GM18526 (cell line): ENCODE results near the gene RPGR.

Experiments used
- POLR2A ChIP-seq: IDR thresholded peaks from 3 replicates; pipeline ENCODE4 v1.6.1; 2011; ENCODE audit not compliant: insufficient read length; ENCODE audit errors: extremely low read depth

RPGR gene

DNA sequence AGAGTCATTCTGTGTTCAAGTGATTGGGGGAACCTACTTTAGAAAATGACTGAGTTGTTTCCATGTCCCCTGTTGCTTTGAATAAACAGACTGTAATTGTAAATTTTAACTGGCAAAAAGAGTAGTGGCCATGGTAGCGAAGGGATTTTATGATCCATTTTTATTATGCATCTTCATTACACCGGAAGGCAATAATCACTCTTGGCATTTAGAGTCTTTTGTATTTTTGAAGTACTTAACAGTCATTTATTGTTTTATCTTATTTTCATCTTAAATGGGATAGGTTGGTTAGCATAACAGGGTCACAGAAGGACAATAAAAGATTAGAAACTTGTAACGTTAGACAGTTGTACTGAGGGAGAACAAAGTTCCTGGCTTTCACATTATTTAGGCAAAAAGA, 14.1 kb upstream of the RPGR start:
- TF ChIP-seq POLR2A, result no peak

DNA sequence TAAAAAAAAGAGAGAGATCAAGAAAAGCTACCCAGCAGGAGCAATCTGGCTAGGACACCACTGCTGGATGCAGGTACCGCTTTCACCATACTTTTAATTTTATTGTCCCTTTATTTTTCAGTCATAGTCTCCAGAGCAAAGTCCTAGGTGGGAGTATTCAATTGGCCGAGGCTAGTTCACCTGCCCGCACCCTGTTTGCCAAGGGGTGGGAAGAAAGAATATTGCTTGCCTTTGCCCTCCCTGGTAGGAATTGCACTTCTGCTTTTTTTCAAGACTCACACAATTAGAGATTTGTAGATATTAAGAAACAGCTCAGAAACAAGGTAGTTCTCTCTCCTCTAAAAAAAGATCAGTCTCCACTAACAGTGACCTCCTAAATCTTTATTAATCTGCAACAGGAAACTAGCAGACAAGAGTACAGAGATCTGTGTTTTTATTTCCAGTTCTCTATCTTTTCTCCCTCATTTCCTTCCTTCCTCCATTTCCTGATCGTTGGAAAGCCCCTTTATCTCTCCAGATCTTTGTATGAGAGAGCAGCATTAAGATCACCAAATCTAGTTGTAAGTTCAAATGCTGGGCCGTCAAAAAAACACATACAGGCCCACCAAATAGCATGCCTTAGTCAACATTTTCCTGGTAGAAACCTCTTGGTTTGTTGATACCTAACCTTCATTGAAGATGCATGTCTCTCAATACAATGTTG, 9.4 kb upstream of the RPGR start:
- no peak for TF ChIP-seq POLR2A

DNA sequence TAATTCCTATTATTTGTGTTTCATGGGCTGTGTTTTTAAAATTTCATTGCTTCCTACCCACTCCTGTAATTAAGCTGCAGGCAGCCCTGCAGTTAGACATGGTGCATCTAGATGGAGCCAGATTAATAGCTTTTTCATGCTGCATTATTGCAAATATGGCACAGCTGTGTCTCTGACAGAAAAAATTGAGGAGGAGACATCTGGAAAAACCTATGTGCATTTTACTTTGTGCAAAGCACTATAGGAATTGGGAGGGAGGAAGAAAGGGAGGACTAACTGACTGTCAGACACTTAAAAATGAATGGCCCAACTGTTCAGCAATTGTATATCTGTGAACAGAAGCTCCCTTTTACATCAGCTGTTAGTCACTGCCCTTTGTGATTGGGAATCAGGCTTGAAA, 8.1 kb upstream of the RPGR start:
- no peak for TF ChIP-seq POLR2A

DNA sequence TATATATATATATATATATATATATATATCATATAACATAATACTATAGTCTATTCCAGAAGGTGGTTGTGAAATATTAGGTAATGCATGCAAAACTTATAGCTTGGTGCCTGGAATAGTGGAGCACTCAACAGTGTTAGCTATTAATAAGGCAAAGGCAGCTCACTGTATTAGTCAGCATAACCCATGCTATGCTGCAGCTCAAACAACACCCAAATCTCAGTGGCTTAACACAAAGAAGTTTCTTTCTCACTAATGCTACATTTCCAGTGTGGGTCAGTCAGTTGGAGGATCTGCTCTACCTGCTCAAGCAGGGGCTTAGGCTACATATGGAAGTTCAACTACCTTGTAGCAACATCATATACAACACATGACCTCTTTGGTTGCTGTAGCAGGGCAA, 5.2 kb upstream of the RPGR start:
- no peak for TF ChIP-seq POLR2A

DNA sequence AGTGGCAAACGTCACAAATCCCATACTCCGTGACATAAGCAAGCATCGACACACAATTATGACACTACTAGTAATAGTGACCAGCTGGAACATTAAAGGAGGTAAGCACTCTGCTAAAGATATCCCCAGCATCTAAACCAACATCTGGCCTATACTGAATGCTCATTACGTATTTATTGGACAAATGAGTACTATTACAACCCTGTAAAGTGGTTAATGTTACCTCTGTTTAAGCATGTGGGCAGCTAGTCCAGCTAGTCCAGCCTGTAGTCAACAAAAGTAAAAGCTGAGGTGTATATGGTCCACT, 419 bp upstream of the RPGR start:
- TF ChIP-seq POLR2A, result no peak

DNA sequence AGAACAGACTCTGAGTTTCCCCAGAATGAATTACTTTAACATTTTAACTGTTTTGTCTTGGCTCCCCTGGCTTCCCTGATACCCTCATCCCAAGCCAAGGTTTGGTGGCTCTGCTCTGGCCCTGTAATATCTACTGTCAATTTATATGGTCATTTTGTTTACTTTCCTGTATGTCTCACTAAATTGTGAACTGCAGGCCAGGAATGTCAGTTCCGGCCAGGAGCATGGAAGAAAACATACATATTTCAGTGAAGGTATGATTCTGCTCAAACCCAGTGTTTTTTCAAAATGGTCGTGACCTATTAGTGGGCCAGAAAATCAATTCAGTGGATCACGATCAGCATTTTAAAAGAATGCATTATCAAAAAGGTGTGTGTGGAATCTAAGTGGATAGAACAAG, 1.2 kb downstream of the RPGR start:
- TF ChIP-seq POLR2A, result no peak

DNA sequence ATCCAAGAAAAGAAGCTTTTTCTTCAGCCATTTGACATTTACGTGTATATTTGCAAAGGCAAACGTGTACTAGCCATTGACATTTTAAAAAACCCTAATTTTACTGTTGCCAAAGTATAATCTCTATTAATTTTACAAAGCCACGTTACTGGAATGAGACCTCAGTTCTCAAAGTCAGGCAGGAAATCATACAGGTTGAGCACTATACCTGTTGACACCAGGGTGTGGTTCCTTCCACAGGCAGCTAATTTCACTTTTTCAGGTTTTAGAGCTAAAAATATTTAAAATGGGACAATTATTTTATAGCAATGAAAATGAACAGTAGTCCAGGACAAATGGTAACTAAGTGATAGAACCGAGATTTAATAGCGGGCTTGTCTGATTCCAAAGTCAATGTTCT, 6.5 kb downstream of the RPGR start:
- TF ChIP-seq POLR2A, result no peak

DNA sequence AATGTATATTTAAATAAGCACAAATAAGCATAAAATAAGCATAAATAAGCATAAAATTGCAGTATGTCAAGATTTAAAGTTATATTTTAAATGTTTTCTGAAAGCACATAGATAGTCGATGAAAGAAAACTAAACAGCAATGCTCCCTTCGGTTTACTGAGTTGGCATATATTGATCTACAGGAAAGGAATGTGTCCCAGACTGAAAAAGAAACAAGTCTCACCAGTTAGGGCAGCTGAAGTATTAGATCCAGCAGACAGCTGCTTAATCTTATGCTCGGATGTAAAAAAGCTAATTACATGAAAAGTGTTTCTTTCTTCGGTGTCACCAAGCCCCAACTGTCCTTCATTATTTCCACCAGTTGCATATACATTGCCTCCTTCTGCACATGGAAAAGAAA, 8.7 kb downstream of the RPGR start:
- TF ChIP-seq POLR2A, result no peak

DNA sequence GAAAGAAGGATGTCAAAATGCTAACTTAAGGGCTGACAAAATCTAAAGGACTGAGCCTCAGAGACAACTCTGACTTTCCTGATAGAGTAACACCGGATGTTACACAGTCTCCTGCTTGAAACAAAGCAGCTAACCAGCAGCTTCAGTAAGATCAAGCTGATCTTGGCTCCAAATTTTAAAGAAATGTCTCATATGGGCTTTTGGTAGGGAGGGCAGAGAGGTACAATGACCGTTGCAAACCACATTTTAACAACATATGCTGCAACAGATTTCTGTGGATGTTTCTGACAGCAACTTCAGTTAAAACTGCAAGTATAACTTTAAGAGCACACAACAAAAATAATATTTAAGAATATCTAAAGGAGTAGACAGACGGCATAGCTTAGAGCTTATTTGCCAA, 9.1 kb downstream of the RPGR start:
- no peak for TF ChIP-seq POLR2A

DNA sequence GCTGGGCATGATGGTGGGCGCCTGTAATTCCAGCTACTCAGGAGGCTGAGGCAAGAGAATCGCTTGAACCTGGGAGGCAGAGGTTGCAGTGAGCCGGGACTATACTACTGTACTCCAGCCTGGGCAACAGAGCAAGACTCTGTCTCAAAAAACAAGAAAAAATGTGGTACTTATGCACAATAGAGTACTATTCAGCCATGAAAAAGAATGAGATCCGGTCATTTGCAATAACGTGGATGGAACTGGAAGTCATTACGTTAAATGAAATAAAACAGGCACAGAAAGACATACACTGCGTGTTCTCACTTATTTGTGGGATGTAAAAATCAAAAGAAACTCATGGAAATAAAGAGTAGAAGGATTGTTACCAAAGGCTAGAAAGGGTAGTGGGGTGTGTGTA, 12.1 kb downstream of the RPGR start:
- TF ChIP-seq POLR2A, result no peak

DNA sequence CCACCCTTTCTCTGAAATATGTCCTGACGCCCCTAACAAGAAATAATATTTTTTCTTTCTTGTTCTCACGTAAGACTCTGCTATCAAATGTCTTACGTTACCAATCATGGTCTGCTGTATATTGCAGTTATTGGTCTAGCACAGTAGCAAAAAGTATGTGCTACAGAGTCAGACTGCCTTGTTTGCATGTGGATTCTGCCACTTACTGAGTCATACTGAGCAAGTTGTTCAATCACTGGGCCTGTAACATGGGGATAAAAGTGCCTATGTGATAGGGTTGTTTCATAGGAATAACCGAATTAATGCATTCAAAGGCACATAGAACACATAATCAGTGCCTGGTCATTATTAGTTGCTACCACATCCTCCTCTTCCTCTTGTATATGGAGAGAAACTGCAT, 14.1 kb downstream of the RPGR start:
- TF ChIP-seq POLR2A, result no peak

DNA sequence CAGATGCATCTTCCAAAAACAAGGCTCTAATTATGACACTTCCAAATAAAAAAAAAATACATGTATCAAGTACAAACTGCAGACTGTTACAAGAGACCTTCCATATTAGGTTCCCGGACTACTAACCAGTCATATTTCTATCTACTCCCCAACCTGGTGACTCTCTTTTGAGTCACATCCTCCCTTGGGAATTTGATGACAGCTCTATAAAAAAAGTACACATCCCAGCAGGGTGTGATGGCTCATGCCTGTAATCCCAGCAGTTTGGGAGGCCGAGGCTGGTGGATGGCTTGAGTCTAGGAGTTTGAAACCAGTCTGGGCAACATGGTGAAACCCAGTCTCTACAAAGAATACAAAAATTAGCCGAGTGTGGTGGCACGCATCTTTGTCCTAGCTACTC, 14.9 kb downstream of the RPGR start:
- TF ChIP-seq POLR2A, result no peak

DNA sequence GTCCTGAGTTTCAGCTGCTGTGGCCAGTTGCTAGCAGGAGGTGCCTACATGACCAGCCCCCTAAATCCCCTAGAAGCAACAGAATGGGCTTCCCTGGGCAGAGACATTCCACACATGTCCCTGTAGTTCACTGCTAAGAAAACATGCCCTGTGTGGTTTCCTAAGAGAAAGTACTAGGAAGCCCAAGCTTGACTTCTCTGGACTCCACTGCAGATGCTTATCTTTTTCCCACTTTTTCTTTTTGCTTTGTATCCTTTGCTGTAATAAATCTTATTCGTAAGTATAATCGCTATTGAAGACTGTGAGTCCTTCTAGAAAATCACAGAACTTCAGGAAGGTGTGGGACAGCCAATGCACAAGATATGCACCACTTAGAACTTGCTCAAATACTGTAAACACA, 15.6 kb downstream of the RPGR start:
- TF ChIP-seq POLR2A, result no peak

DNA sequence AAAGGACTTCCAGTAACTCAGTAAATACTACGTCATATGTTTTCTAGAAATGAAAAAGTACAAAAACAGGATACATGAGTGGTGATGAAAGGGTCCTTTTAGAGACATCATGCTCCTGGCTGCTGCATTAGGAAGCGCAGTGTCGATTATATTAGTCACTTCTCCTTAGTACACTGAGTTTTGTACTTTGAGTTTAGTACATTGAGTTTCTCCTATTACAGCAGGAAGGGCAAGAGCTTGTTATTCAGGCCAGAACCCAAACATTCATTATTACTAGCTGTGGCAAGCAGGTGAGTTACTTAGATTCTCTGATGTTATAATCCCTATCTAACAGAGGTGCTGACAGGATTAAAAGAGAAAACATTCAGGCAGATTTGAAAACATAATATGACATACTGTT, 21.3 kb downstream of the RPGR start:
- no peak for TF ChIP-seq POLR2A

DNA sequence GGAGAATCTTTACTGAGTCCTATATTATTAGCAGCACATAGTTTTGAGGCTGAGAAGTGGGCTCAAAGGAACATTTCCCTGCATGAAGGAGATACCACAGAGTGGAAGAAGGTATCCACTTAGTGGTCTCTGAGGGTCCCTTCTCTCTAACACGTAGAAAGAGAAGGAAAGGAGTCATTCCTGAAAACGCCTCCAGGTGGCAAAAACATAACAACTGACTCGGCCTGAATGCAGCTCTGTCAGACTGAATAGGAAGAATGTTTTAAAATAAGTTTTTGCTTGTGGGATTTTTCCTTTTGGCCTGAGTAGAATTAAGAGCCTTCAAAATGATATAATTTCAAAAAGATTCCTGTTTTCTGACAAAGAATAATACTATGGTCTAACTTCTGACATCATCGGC, 23.3 kb downstream of the RPGR start:
- TF ChIP-seq POLR2A, result no peak

DNA sequence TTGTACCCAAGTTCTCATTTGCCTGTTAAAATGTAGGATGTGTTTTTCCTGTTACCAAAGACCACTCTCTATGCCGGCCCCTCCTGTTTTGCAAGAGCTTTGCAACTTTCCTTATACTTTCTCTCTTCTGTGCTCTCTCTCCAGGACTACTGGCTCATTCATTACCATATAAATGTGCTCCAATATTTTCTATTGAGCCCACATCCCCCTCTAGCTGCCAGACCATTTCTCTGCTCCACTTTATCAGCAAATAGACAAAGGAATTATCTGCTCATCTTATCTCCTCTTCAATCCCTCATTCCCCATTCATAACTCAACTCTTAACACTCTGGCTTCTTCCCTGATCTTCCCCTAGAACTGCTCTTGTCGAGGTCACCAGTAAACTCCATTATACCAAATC, 33.6 kb downstream of the RPGR start:
- no peak for TF ChIP-seq POLR2A

DNA sequence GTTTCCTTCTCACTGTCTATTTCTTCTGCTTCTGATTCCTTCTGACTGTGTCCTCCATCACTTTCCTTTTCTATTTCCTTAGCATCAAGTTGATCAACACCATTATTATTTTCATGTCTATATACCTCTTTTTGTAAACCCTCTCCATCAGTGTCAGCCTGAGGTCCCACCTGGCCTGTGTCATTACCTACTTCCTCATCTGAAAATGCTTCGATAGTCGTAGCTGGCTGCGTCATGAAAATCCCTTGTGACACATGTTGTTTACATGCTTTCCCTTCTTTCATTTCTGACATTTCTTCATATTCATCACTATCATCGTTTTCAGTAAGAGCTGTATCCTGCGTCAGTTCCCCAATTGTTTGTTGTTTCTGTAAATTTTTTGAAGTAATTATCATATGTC, 39.6 kb downstream of the RPGR start:
- TF ChIP-seq POLR2A, result no peak

DNA sequence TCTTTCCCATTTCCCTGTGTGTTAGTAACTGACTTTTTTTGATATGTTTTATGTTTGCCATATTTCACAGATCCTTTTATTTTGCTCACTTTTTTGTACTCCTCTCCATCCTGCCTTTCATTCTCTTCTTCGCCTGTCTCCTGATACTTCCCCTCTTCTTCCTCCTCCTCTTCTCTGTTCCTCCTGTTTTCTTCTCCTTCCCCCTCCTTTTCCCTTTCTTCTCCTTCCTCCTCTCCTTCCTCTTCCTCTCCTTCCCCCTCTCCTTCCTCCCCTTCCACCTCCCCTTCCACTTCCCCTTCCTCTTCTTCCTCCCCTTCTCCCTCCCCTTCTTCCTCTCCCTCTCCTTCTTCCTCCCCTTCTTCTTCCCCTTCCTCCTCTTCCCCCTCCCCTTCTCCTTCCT, 41.7 kb downstream of the RPGR start:
- TF ChIP-seq POLR2A, result no peak

DNA sequence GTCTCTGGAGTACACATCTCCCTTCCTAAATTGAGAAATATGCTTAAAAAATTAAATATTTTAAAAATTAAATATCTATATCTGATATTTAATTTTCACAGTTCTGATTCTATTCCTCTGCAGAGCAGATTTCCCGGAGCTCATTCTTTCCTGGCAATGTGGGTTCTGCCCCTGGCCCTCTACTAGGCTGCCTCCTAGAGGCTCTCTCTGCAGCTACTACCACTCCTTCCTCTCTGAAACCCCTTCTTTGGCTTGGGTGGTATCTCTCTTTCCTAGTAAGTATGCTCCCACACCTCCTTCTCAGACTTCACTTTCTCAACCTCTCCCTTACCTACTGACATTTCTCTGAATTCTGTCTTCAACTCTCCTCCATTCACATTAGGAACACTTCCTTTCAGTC, 45.3 kb downstream of the RPGR start:
- TF ChIP-seq POLR2A, result no peak

DNA sequence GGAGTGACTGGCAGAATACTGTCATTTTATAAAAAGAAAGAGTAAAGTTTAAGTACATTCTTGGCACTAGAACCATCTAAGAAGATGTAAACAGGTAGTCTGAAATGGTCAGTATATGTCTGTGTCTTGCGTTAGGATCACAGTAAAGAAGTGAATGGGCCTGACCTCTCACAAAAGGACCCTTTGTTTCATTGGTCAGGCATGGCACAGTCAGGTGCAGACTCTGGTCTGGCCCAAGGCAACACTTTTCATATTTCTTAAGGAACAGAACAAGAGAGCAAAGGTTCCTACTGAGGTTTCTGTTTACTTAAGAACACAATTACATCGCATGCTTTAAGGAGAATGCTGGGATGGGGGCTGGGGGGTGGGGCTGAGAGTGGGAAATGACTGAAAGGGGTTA, 48.1 kb downstream of the RPGR start:
- no peak for TF ChIP-seq POLR2A
